GM21576 (cell line): ENCODE measurements around the gene SYT8.
"Not testable (repeated sequence)": the region's sequence is repeated elsewhere in the genome, so short reads cannot be mapped to it uniquely, and the experiment has no call there.

ENCODE experiments used
- ATAC-seq: cut with Tn5 transposase; IDR thresholded peaks from one replicate; pipeline ENCODE4 v1.9.1; 2021; ENCODE audit warnings: mild to moderate bottlenecking, moderate library complexity; ENCODE audit not compliant: unreplicated experiment

The SYT8 gene

GRCh38 chr11:1871531-1871930, 36.7 kb downstream of the SYT8 start:
- no peak for ATAC-seq

- ATAC-seq: no peak
Observed at GRCh38 chr11:1872267-1872985, 37.6 kb downstream of the SYT8 start.

- ATAC-seq: no peak
Observed at GRCh38 chr11:1873048-1873812, 38.4 kb downstream of the SYT8 start.

GRCh38 chr11:1873813-1874150, 39.0 kb downstream of the SYT8 start:
- ATAC-seq: not testable (repeated sequence)

GRCh38 chr11:1874441-1875092, 39.8 kb downstream of the SYT8 start:
- ATAC-seq: not testable (repeated sequence)

- ATAC-seq: no peak
Observed at GRCh38 chr11:1875093-1875850, 40.5 kb downstream of the SYT8 start.

GRCh38 chr11:1875851-1876301, 41.1 kb downstream of the SYT8 start:
- ATAC-seq: not testable (repeated sequence)

- no peak for ATAC-seq
Observed at GRCh38 chr11:1876361-1877063, 41.7 kb downstream of the SYT8 start.

GRCh38 chr11:1877211-1878136, 42.7 kb downstream of the SYT8 start:
- no peak for ATAC-seq

GRCh38 chr11:1878137-1879031, 43.6 kb downstream of the SYT8 start:
- no peak for ATAC-seq

GRCh38 chr11:1879342-1879940, 44.7 kb downstream of the SYT8 start:
- no peak for ATAC-seq

- no peak for ATAC-seq
Observed at GRCh38 chr11:1879941-1880720, 45.3 kb downstream of the SYT8 start.

GRCh38 chr11:1880746-1881441, 46.1 kb downstream of the SYT8 start:
- ATAC-seq: no peak

- ATAC-seq: peak; percentile 26
Observed at GRCh38 chr11:1881442-1882264, 46.9 kb downstream of the SYT8 start.

- peak; percentile 53 for ATAC-seq
Observed at GRCh38 chr11:1882265-1883238, 47.8 kb downstream of the SYT8 start.
